Prostate gland (tissue), 2 donors: Measurements from ENCODE around the gene TSC22D3.

Source experiments
- CTCF ChIP-seq, 4 experiments: fragments of 200-600 bp in 2 of 4; fragments of 450-650 bp in 2 of 4; sonication (generic) in 2 of 4; IDR thresholded peaks; 1 replicate in 3 of 4; 2 replicates in 1 of 4; pipeline ENCODE4 v1.5.1; 2016 to 2019; ENCODE audit warnings: antibody characterized with exemption in 4 of 4, mild to moderate bottlenecking in 2 of 4, moderate library complexity in 2 of 4
- POLR2A ChIP-seq: fragments of 450-650 bp; IDR thresholded peaks from one replicate; pipeline ENCODE4 v1.6.1; 2016; ENCODE audit warnings: antibody characterized with exemption, mild to moderate bottlenecking
- POLR2AphosphoS5 ChIP-seq: sonication (generic); formaldehyde crosslinking; IDR thresholded peaks from one replicate; pipeline ENCODE4 v1.6.1; 2017; ENCODE audit warnings: antibody characterized with exemption

- TF ChIP-seq CTCF (IDR thresholded peaks at IDR 0.05) (peak in 1 of 4 experiments; percentile 35), POLR2A (no peak), POLR2AphosphoS5 (peak; percentile 59)
Observed at GRCh38 chrX:107729558-107730297, 45.9 kb downstream of the TSC22D3 start.
